GM12878 (cell line): ENCODE measurements around the gene HOXA2. TPM values are rescaled to one million over a fixed set of nuclear protein-coding genes. Genes with fewer than 3 reads are reported as not detected.
A peak's percentile ranks its signal among the peaks of the same experiment; 100 is the strongest.

ENCODE experiments used
- ATAC-seq: fragments of 200-7000 bp; cut with Tn5 transposase; 3 replicates; pipeline ENCODE4 v1.9.1; 2020; ENCODE audit warnings: mild to moderate bottlenecking, moderate library complexity
- BruUV-seq: library from RNA; stranded (reverse); fragments of 400-500 nt; replicated peaks from 2 replicates; lab custom pipeline; 2021; lab: Mats Ljungman, UMichigan
- CTCF ChIA-PET: fragments of 300-600 bp; sonication (Branson Sonifier 250); formaldehyde crosslinking; extraction: SDS; loops from one replicate; lab custom pipeline; 2021; ENCODE audit warnings: inconsistent platforms; lab: Yijun Ruan, JAX
- POLR2A ChIA-PET: fragments of 350-600 bp; formaldehyde crosslinking; extraction: SDS; loops from one replicate; lab custom pipeline; 2021; ENCODE audit warnings: inconsistent platforms; lab: Charles Lee
- RAD21 ChIA-PET: fragments of 300-600 bp; sonication (Branson Sonifier 250); formaldehyde crosslinking; loops from one replicate; lab custom pipeline; 2023; ENCODE audit warnings: antibody characterized with exemption; ENCODE audit not compliant: unreplicated experiment; lab: Charles Lee
- SMC1A ChIA-PET: fragments of 300-600 bp; sonication (Branson Sonifier 250); formaldehyde crosslinking; loops from one replicate; lab custom pipeline; 2023; ENCODE audit not compliant: unreplicated experiment, uncharacterized antibody; lab: Charles Lee
- DNase-seq: peaks from one replicate; pipeline ENCODE4 v3.0.0-alpha.2; 2011; ENCODE audit warnings: low read depth, low spot score
- FAIRE-seq: peaks from 3 replicates; lab custom pipeline; 2011; peaks lifted over from hg19 to GRCh38; lab: Jason Lieb, UNC
- H2AFZ ChIP-seq: 2 replicates; pipeline ENCODE4 v1.6.0; 2011; ENCODE audit warnings: low read depth, low read length, control low read depth; ENCODE audit not compliant: control insufficient read depth
- H3K27ac ChIP-seq: 2 replicates; pipeline ENCODE4 v1.5.1; 2011; ENCODE audit warnings: control low read depth; ENCODE audit not compliant: control insufficient read depth, insufficient read depth
- H3K27me3 ChIP-seq, 2 experiments: replicated peaks in 1 of 2; 2 replicates each; pipeline versions ENCODE4 v1.6.0 to v1.6.1; 2011; ENCODE audit warnings: low read length in 1 of 2; ENCODE audit not compliant: control insufficient read depth in 2 of 2, insufficient read depth in 2 of 2
- H3K36me3 ChIP-seq, 2 experiments: 2 replicates each; pipeline ENCODE4 v1.5.1; 2011; ENCODE audit warnings: low read length in 1 of 2; ENCODE audit not compliant: control insufficient read depth in 2 of 2, insufficient read depth in 2 of 2
- H3K4me1 ChIP-seq: 2 replicates; pipeline ENCODE4 v1.6.1; 2011; ENCODE audit warnings: mild to moderate bottlenecking, low read length, moderate library complexity, mixed read lengths; ENCODE audit not compliant: control insufficient read depth, insufficient read depth
- H3K4me2 ChIP-seq: 2 replicates; pipeline ENCODE4 v1.6.0; 2011; ENCODE audit warnings: control low read depth; ENCODE audit not compliant: control insufficient read depth, insufficient read depth
- H3K4me3 ChIP-seq: fragments of 200-600 bp; sonication (generic); 2 replicates; pipeline ENCODE4 v1.5.1; 2016
- H3K79me2 ChIP-seq: 2 replicates; pipeline ENCODE4 v1.6.0; 2011; ENCODE audit warnings: low read length; ENCODE audit not compliant: control insufficient read depth, insufficient read depth
- H3K9ac ChIP-seq: 2 replicates; pipeline ENCODE4 v1.8.0; 2011; ENCODE audit warnings: low read length, control low read depth, mixed read lengths; ENCODE audit not compliant: control insufficient read depth, insufficient read depth
- H3K9me3 ChIP-seq: replicated peaks from 3 replicates; pipeline ENCODE4 v1.5.1; 2011; ENCODE audit warnings: mild to moderate bottlenecking, low read length; ENCODE audit not compliant: control insufficient read depth, insufficient read depth
- H4K20me1 ChIP-seq: 2 replicates; pipeline ENCODE4 v1.6.0; 2011; ENCODE audit not compliant: control insufficient read depth, insufficient read depth
- CEBPB ChIP-seq, 2 experiments: fragments of 150-350 bp in 1 of 2; IDR thresholded peaks; 2 replicates each; pipeline ENCODE4 v1.6.1; 2012 to 2014; ENCODE audit warnings: low read depth in 2 of 2, low read length in 2 of 2, borderline replicate concordance in 1 of 2, inconsistent platforms in 1 of 2
- CHD1 ChIP-seq: IDR thresholded peaks from 2 replicates; pipeline ENCODE4 v1.6.1; 2012; ENCODE audit warnings: low read depth, low read length, improper control_type of control experiment
- CREB1 ChIP-seq: IDR thresholded peaks from 2 replicates; pipeline ENCODE4 v1.6.1; 2012; ENCODE audit warnings: low read depth, mild to moderate bottlenecking, inconsistent platforms
- EZH2 ChIP-seq: IDR thresholded peaks from 2 replicates; pipeline ENCODE4 v1.6.1; 2012; ENCODE audit warnings: low read depth, mild to moderate bottlenecking, control low read depth, inconsistent platforms, low read length, borderline replicate concordance; ENCODE audit not compliant: control insufficient read depth
- FOXK2 ChIP-seq: fragments of 450-650 bp; IDR thresholded peaks from 2 replicates; pipeline ENCODE4 v1.6.1; 2017; ENCODE audit warnings: mild to moderate bottlenecking, moderate library complexity
- GATAD2B ChIP-seq: fragments of 450-650 bp; conservative IDR thresholded peaks from 2 replicates; pipeline ENCODE4 v1.6.1; 2017; ENCODE audit warnings: low read depth, mild to moderate bottlenecking, moderate library complexity
- IKZF2 ChIP-seq, 2 experiments: fragments of 450-650 bp; IDR thresholded peaks; 2 replicates each; pipeline ENCODE4 v1.6.1; 2017; ENCODE audit warnings: mild to moderate bottlenecking in 2 of 2, moderate library complexity in 2 of 2
- MEF2A ChIP-seq: IDR thresholded peaks from 2 replicates; pipeline ENCODE4 v1.6.1; 2011; ENCODE audit warnings: low read depth, mild to moderate bottlenecking, low read length, moderate library complexity; ENCODE audit not compliant: insufficient read depth
- MEF2B ChIP-seq: fragments of 450-650 bp; IDR thresholded peaks from 2 replicates; pipeline ENCODE4 v1.6.1; 2018; ENCODE audit warnings: mild to moderate bottlenecking, moderate library complexity; ENCODE audit not compliant: partially characterized antibody, poor library complexity, severe bottlenecking
- MTA3 ChIP-seq: IDR thresholded peaks from 2 replicates; pipeline ENCODE4 v1.6.1; 2012; ENCODE audit warnings: low read length, inconsistent platforms, borderline replicate concordance
- NBN ChIP-seq: fragments of 450-650 bp; IDR thresholded peaks from 2 replicates; pipeline ENCODE4 v1.6.1; 2016
- NR2C1 ChIP-seq: fragments of 450-650 bp; IDR thresholded peaks from 2 replicates; pipeline ENCODE4 v1.6.1; 2017; ENCODE audit warnings: antibody characterized with exemption, mild to moderate bottlenecking, moderate library complexity
- RBBP5 ChIP-seq: fragments of 200-600 bp; sonication (generic); conservative IDR thresholded peaks from 2 replicates; pipeline ENCODE4 v1.6.1; 2016
- RFX5 ChIP-seq: IDR thresholded peaks from 2 replicates; pipeline ENCODE4 v1.6.1; 2011; ENCODE audit warnings: low read depth, low read length, improper control_type of control experiment
- RUNX3 ChIP-seq: IDR thresholded peaks from 2 replicates; pipeline ENCODE4 v1.6.1; 2012; ENCODE audit warnings: low read length, inconsistent platforms
- SMAD1 ChIP-seq: fragments of 450-650 bp; IDR thresholded peaks from 2 replicates; pipeline ENCODE4 v1.6.1; 2018; ENCODE audit warnings: mild to moderate bottlenecking, low read depth; ENCODE audit not compliant: partially characterized antibody
- WRNIP1 ChIP-seq: IDR thresholded peaks from 2 replicates; pipeline ENCODE4 v1.6.1; 2011; ENCODE audit warnings: low read depth, low read length, improper control_type of control experiment, borderline replicate concordance
- YY1 ChIP-seq: IDR thresholded peaks from 2 replicates; pipeline ENCODE4 v1.6.1; 2011; ENCODE audit warnings: low read depth, mild to moderate bottlenecking, low read length
- ZNF217 ChIP-seq: fragments of 450-650 bp; IDR thresholded peaks from 2 replicates; pipeline ENCODE4 v1.6.1; 2017; ENCODE audit warnings: antibody characterized with exemption, mild to moderate bottlenecking
- ZSCAN29 ChIP-seq: fragments of 450-650 bp; IDR thresholded peaks from 2 replicates; pipeline ENCODE4 v1.6.1; 2017; ENCODE audit warnings: mild to moderate bottlenecking, moderate library complexity
- WGBS: methylation state at CpG from one replicate; pipeline ENCODE4 v1.1.6; 2016; ENCODE audit warnings: low lambda C conversion rate; ENCODE audit not compliant: insufficient replicate concordance, insufficient coverage; ENCODE audit errors: missing lambda C conversion rate; 5-methylcytosine and 5-hydroxymethylcytosine counted together
- in situ Hi-C: fragments of 300-500 bp; cut with MboI; formaldehyde crosslinking; loops from 9 replicates; pipeline ENCODE4 v1.14.3; 2018; ENCODE audit warnings: mixed read lengths
- intact Hi-C: fragments of 100-400 bp; cut with micrococcal nuclease; formaldehyde crosslinking; loops from one replicate; pipeline ENCODE4 v1.14.2; 2022; ENCODE audit not compliant: unreplicated experiment
- polyA plus RNA-seq, 11 experiments: library from polyadenylated mRNA; depleted of rRNA in 4 of 11; unstranded in 6 of 11; stranded (reverse) in 5 of 11; fragments of >200 nt; fragmentation: Nextera tagmentation in 4 of 11; fragmentation: Illumina TruSeq in 1 of 11; extraction: Ambion mirVana in 4 of 11; extraction: Trizol in 1 of 11; gene quantifications; 1 replicate in 1 of 11; 2 replicates in 10 of 11; pipeline versions ENCODE4 v1.2.1 to v1.2.3, GENCODE V29; 2011 to 2016; ENCODE audit warnings: inconsistent platforms in 2 of 11, missing spikeins in 2 of 11, low read depth in 1 of 11
- total RNA-seq, 4 experiments: library from RNA; depleted of rRNA in 3 of 4; stranded (reverse); fragments of >200 nt in 3 of 4; fragmentation: Illumina TruSeq in 1 of 4; extraction: Trizol in 1 of 4; gene quantifications; 2 replicates each; pipeline versions ENCODE4 v1.2.1 to v1.2.3, GENCODE V29; 2013 to 2021
- TF ChIP-seq, protein P1 (sequence below): fragments of 150-350 bp; IDR thresholded peaks from 2 replicates; pipeline ENCODE4 v1.6.1; 2014; ENCODE audit warnings: mild to moderate bottlenecking, low read depth, low read length
- TF ChIP-seq, protein P2 (sequence below): fragments of 450-650 bp; conservative IDR thresholded peaks from 2 replicates; pipeline ENCODE4 v1.6.1; 2017; ENCODE audit warnings: mild to moderate bottlenecking, moderate library complexity

Gene HOXA2
- total and polyA plus RNA-seq, 10 of the 15 experiments (the other 5 are each of a cell fraction or from before 2014, with no cell fraction given): not detected

DNA sequence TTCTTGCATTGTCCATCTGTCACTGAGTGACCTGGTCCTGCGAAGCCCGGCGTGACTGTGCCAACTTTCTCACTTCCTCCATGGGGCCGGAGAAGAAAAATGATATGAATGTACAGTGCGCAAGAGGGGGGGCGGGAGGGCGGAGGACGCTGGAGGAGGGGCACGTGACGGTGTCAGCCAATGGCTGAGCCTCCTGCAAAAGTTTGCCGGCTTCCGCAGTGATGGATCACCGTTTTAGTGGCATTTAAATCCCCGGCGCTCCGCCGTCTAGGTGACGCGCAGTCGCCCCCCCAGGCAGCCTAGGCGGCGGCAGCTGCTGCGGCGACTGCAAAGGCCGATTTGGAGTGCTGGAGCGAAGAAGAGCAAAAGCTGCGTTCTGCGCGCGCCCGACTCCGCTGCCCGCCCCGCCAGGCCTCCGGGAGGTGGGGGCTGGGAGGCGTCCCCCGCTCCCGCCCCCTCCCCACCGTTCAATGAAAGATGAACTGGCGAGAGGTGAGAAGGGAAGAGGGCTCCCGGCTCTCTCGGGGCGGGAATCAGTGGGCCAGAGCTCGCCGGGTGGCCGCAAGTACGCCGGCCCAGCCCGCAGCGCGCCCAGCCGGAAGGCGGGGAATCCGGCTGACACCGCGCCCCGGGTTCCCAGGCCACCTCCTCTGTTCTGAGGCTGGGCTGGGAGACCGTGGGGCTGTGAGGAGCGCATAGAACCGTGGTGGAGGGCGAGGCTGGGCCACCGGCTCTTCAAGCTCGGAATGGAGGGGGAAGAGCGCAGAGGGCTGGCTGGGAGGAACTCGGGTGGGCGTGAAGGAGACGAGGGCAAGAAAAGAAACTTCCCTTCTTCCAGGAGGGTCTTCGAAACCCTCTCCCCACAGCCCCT, 6.4 kb downstream of the HOXA2 start, which contains the start of gene HOXA1:
Gene HOXA1, minus strand, starts transcription at position 104 of the 871 bp plus-strand sequence. Its CDS starts 88 bp downstream, at position 16.
- no peak within 1 kb of the TSS for H3K27ac ChIP-seq
- H4K20me1 ChIP-seq: no peaks in the 10 kb centered on the region
- in situ Hi-C loops (no loop called here), intact Hi-C loops (loop anchor here (2.0 kb wide), 1 partner anchor 239 kb away; no protein-coding TSS in a partner anchor)
- SMC1A ChIA-PET: interaction anchor here (0.6 to 7.9 kb wide), 10 partner anchors 10 to 242 kb away, joined by 3 to 110 read pairs (median 4); no protein-coding TSS in a partner anchor
- peak within 1 kb of the TSS; percentile 56 for H3K9ac ChIP-seq
- peak within 1 kb of the TSS; percentile 94 for H3K4me2 ChIP-seq
- CTCF ChIA-PET: interaction anchor here (0.6 to 2.2 kb wide), 10 partner anchors 9 to 416 kb away, joined by 3 to 10 read pairs (median 4); partner anchors contain the start of gene HOXA3
- H3K36me3 ChIP-seq: no peaks in the 10 kb centered on the region
- peak; percentile 83 for FAIRE-seq
- peak; percentile 92 for ATAC-seq
- POLR2A ChIA-PET: interaction anchor here (0.7 to 2.5 kb wide), 7 partner anchors 11 to 412 kb away, joined by 3 to 15 read pairs (median 4); partner anchors contain the start of gene SKAP2
- peak within 1 kb of the TSS; percentile 82 for H2AFZ ChIP-seq
- no peaks in the 10 kb centered on the region for H3K9me3 ChIP-seq
- DNase-seq: peak; percentile 48
- H3K4me3 ChIP-seq: peak within 1 kb of the TSS; percentile 92
- H3K79me2 ChIP-seq: no peaks in the 10 kb centered on the region
- H3K27me3 ChIP-seq: peaks cover 0 to 7% of the 10 kb centered on the region in 2 experiments; a peak in 3 of 4 replicates
- WGBS: under 1% methylated on average over 60 of the region's 68 CpGs
- peaks cover 6% of the 10 kb centered on the region for H3K4me1 ChIP-seq
- RAD21 ChIA-PET: interaction anchor here (0.6 to 2.4 kb wide), 17 partner anchors 9 to 406 kb away, joined by 3 to 23 read pairs (median 4); partner anchors contain the start of gene SKAP2
- TSS peak; percentile 63 for BruUV-seq
- TF ChIP-seq, protein P1, sequence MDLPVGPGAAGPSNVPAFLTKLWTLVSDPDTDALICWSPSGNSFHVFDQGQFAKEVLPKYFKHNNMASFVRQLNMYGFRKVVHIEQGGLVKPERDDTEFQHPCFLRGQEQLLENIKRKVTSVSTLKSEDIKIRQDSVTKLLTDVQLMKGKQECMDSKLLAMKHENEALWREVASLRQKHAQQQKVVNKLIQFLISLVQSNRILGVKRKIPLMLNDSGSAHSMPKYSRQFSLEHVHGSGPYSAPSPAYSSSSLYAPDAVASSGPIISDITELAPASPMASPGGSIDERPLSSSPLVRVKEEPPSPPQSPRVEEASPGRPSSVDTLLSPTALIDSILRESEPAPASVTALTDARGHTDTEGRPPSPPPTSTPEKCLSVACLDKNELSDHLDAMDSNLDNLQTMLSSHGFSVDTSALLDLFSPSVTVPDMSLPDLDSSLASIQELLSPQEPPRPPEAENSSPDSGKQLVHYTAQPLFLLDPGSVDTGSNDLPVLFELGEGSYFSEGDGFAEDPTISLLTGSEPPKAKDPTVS: no peak
- no peak for TF ChIP-seq EZH2
- no peak for TF ChIP-seq RUNX3
- TF ChIP-seq CEBPB (IDR thresholded peaks at IDR 0.05; ENCODE audit: borderline replicate concordance in 1 of 2, low read depth in 2 of 2, low read length in 2 of 2): no peak
- TF ChIP-seq, protein P2, sequence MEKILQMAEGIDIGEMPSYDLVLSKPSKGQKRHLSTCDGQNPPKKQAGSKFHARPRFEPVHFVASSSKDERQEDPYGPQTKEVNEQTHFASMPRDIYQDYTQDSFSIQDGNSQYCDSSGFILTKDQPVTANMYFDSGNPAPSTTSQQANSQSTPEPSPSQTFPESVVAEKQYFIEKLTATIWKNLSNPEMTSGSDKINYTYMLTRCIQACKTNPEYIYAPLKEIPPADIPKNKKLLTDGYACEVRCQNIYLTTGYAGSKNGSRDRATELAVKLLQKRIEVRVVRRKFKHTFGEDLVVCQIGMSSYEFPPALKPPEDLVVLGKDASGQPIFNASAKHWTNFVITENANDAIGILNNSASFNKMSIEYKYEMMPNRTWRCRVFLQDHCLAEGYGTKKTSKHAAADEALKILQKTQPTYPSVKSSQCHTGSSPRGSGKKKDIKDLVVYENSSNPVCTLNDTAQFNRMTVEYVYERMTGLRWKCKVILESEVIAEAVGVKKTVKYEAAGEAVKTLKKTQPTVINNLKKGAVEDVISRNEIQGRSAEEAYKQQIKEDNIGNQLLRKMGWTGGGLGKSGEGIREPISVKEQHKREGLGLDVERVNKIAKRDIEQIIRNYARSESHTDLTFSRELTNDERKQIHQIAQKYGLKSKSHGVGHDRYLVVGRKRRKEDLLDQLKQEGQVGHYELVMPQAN: peak; percentile 71
- TF ChIP-seq NR2C1: no peak
- TF ChIP-seq NBN: 0 out of 2 replicates have a peak, but pooled peaks have one; percentile 13
- no peak for TF ChIP-seq ZSCAN29
- TF ChIP-seq ZNF217: no peak
- no peak for TF ChIP-seq RBBP5
- TF ChIP-seq MEF2B: no peak
- TF ChIP-seq WRNIP1: no peak
- no peak for TF ChIP-seq CHD1
- no peak for TF ChIP-seq FOXK2
- peak; percentile 20; the same call in 1 of the 2 replicates for TF ChIP-seq GATAD2B
- peak; percentile 21; the same call in 1 of the 2 replicates for TF ChIP-seq CREB1
- TF ChIP-seq YY1: no peak
- no peak for TF ChIP-seq RFX5
- no peak for TF ChIP-seq MTA3
- no peak for TF ChIP-seq IKZF2 (IDR thresholded peaks at IDR 0.05)
- no peak for TF ChIP-seq SMAD1
- TF ChIP-seq MEF2A: no peak
